ENCODE results near the gene TBC1D16. TPM values are rescaled to one million over a fixed set of nuclear protein-coding genes. Genes with fewer than 3 reads are reported as not detected.

The TBC1D16 gene
- total RNA-seq, 1 donor from 2014 or later, result 197 TPM

DNA sequence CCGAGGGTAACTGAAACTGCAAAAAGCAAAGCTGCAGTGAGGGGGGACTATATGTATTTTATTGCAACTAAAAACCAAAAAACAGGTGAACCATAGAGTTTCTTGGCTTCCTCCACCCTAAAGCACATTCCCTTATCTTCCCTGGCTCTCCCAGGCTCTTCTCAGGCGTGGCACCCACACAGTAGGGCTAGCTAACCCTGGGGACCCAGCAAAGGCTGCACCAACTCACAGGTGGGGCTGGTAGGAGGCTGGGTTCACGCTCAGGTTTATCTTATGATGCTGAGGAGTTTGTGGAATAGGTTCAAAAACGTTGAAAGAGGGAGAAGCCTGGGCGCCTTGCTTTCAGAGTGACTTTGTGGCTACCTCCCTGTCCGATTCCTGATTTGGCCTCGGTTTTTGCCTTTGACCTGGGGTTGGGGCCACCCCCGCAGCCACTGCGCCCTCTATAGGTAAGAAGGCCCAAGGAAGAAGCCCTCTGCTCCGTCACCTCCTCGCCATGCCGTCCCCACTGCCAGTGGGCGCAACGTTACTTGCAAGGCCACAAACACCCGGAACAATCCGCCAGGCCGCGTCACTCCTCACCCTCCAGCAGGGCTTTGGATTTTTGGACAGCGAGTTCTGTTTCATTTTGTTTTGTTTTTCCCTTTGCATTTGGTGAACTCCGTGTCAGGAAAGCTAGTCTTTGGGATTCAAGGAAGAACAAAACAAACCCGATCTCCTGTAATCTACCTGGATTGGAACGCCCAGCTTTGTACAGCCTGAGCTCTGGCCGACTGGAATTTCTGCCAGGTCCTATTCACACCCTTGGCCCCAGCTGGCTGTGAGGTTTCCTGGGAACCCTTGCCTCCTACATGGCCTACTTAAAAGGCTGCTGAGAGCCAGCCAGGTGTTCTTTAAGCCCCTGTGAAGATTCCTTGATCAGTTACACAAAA is 60.8 kb downstream of the TBC1D16 start:
- Mint-ChIP-seq H3K9me3 (ENCODE audit: unreplicated experiment) (peaks cover 10% of the 10 kb centered on the region), H3K4me1 (ENCODE audit: low read depth, unreplicated experiment) (peaks cover 11% of the 10 kb centered on the region), H3K27me3 (ENCODE audit: unreplicated experiment) (peaks cover 6% of the 10 kb centered on the region), H3K4me3 (ENCODE audit: unreplicated experiment) (no peak overlapping the region), H3K36me3 (ENCODE audit: unreplicated experiment) (no peaks in the 10 kb centered on the region), H3K27ac (ENCODE audit: unreplicated experiment) (peak overlapping the region; percentile 38)
- DNase-seq, result no peak
- TF ChIP-seq, protein P1, sequence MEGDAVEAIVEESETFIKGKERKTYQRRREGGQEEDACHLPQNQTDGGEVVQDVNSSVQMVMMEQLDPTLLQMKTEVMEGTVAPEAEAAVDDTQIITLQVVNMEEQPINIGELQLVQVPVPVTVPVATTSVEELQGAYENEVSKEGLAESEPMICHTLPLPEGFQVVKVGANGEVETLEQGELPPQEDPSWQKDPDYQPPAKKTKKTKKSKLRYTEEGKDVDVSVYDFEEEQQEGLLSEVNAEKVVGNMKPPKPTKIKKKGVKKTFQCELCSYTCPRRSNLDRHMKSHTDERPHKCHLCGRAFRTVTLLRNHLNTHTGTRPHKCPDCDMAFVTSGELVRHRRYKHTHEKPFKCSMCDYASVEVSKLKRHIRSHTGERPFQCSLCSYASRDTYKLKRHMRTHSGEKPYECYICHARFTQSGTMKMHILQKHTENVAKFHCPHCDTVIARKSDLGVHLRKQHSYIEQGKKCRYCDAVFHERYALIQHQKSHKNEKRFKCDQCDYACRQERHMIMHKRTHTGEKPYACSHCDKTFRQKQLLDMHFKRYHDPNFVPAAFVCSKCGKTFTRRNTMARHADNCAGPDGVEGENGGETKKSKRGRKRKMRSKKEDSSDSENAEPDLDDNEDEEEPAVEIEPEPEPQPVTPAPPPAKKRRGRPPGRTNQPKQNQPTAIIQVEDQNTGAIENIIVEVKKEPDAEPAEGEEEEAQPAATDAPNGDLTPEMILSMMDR (IDR thresholded peaks at IDR 0.05; ENCODE audit: partially characterized antibody, unreplicated experiment), result peak; percentile 44

DNA sequence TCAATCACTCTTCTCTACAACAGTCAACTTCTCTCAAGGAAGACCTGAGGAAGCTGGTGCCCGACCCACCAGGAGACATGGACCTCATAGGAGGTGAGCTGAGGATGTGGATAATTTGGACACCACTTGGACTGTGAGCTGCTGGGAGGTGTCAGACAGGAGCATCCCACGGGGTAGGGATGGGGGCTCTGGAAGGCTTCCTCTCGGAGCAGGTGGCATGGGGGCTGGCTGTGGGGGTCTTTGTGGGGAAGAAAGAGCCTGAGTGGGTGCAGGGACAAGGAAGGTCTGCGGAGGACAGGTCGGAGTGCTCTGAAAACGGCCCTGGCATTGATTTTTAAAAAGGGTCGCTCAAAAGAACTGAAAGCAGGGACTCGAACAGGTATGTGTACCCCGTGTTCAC is 64.0 kb downstream of the TBC1D16 start:
- DNase-seq, result no peak
- no peaks in the 10 kb centered on the region for H3K36me3 Mint-ChIP-seq (ENCODE audit: unreplicated experiment)
- H3K4me1 Mint-ChIP-seq (ENCODE audit: low read depth, unreplicated experiment), result peaks cover 5% of the 10 kb centered on the region
- TF ChIP-seq, protein P1 (IDR thresholded peaks at IDR 0.05; ENCODE audit: partially characterized antibody, unreplicated experiment), result no peak
- no peak overlapping the region for H3K27ac Mint-ChIP-seq (ENCODE audit: unreplicated experiment)
- peaks cover 7% of the 10 kb centered on the region for H3K9me3 Mint-ChIP-seq (ENCODE audit: unreplicated experiment)
- H3K27me3 Mint-ChIP-seq (ENCODE audit: unreplicated experiment), result peaks cover 6% of the 10 kb centered on the region
- H3K4me3 Mint-ChIP-seq (ENCODE audit: unreplicated experiment), result no peak overlapping the region

DNA sequence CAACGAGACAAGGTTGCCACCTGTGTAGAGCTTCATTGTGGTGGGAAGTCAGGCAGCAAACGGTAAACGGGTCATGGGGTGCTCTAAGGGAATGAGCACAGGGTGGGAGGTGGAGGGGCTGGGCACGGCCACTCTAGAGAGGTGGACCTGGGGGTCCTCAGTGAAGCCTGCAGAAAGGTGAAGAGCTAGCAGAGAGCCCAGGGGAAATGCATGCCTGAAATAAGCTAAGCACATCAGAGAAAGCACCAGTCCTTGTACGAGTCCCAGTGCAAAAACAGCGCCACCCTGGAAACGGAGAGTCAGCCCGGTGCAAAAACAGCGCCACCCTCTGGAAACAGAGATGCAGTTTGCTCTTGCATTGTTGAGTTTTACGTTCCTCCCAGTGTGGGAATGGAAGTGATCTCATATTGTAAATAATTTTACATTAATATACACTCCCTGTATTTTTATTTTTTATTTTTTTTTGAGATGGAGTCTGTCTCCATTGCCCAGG is 65.0 kb downstream of the TBC1D16 start:
- DNase-seq, result peak; percentile 55
- Mint-ChIP-seq H3K27ac (ENCODE audit: unreplicated experiment) (no peak overlapping the region), H3K36me3 (ENCODE audit: unreplicated experiment) (no peaks in the 10 kb centered on the region)

DNA sequence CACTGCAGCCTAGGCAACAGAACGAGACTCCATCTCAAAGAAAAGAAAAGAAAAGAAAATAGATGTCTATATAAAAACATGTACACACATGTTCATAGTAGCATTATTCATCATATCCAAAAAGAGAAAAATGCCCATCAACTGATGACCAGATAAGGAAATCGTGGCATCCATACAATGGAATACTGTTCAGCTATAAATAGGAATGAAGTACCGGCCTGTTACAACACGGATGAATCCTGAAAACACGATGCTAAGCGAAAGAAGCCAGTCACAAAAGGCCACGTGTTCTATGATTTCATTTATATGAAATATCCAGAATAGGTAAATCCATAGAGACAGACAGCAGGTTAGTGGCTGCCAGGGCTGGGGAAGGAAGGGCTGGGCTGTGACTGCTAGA is 65.8 kb downstream of the TBC1D16 start:
- TF ChIP-seq, protein P1 (IDR thresholded peaks at IDR 0.05; ENCODE audit: partially characterized antibody, unreplicated experiment), result no peak
- Mint-ChIP-seq H3K27ac (ENCODE audit: unreplicated experiment) (no peak overlapping the region), H3K27me3 (ENCODE audit: unreplicated experiment) (peaks cover 2% of the 10 kb centered on the region), H3K4me1 (ENCODE audit: low read depth, unreplicated experiment) (peaks cover 10% of the 10 kb centered on the region), H3K9me3 (ENCODE audit: unreplicated experiment) (peaks cover 6% of the 10 kb centered on the region), H3K36me3 (ENCODE audit: unreplicated experiment) (no peaks in the 10 kb centered on the region), H3K4me3 (ENCODE audit: unreplicated experiment) (no peak overlapping the region)
- no peak for DNase-seq

More for the DNA sequence above, 65.0 kb downstream of the TBC1D16 start:
- Mint-ChIP-seq H3K27me3 (ENCODE audit: unreplicated experiment) (peaks cover 3% of the 10 kb centered on the region), H3K9me3 (ENCODE audit: unreplicated experiment) (peaks cover 7% of the 10 kb centered on the region), H3K4me1 (ENCODE audit: low read depth, unreplicated experiment) (peaks cover 10% of the 10 kb centered on the region), H3K4me3 (ENCODE audit: unreplicated experiment) (no peak overlapping the region)
- TF ChIP-seq, protein P1 (IDR thresholded peaks at IDR 0.05; ENCODE audit: partially characterized antibody, unreplicated experiment), result peak; percentile 73

DNA sequence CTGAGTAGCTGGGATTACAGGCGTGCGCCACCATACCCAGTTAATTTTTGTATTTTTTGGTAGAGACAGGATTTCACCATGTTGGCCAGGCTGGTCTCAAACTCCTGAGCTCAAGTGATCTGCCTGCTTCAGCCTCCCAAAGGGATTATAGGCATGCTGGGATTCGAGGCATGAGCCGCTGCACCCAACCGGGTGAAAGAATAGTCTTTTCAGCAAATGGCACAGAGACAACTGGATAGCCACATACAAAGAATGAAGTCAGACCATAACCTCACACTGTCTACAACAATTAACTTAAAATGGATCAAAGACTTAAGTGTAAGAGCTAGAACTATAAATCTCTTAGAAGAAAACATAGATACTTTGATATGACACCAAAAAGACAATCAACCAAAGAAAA is 67.6 kb downstream of the TBC1D16 start:
- no peaks in the 10 kb centered on the region for H3K27me3 Mint-ChIP-seq (ENCODE audit: unreplicated experiment)
- H3K4me1 Mint-ChIP-seq (ENCODE audit: low read depth, unreplicated experiment), result peaks cover 8% of the 10 kb centered on the region
- no peak for DNase-seq
- no peak overlapping the region for H3K4me3 Mint-ChIP-seq (ENCODE audit: unreplicated experiment)
- TF ChIP-seq, protein P1 (IDR thresholded peaks at IDR 0.05; ENCODE audit: partially characterized antibody, unreplicated experiment), result no peak
- no peak overlapping the region for H3K27ac Mint-ChIP-seq (ENCODE audit: unreplicated experiment)
- H3K9me3 Mint-ChIP-seq (ENCODE audit: unreplicated experiment), result peaks cover 8% of the 10 kb centered on the region
- H3K36me3 Mint-ChIP-seq (ENCODE audit: unreplicated experiment), result peaks cover 5% of the 10 kb centered on the region

All from glutamatergic neuron (in vitro differentiated cells).